MG63 (cell line): ENCODE data around the gene PRR33. TPM values are rescaled to one million over a fixed set of nuclear protein-coding genes. Genes with fewer than 3 reads are reported as not detected.
"Not testable (repeated sequence)": the region's sequence is repeated elsewhere in the genome, so short reads cannot be mapped to it uniquely, and the experiment has no call there.

Source experiments
- DNase-seq: peaks from one replicate; pipeline ENCODE4 v3.0.0-alpha.2; 2020
- H3K27me3 ChIP-seq: fragments of 250-450 bp; sonication (Bioruptor Pico); 2 replicates; pipeline ENCODE4 v1.5.1; 2020; ENCODE audit warnings: mild to moderate bottlenecking, moderate library complexity
- H3K36me3 ChIP-seq: fragments of 250-450 bp; sonication (Bioruptor Pico); 2 replicates; pipeline ENCODE4 v1.5.1; 2020; ENCODE audit warnings: mild to moderate bottlenecking, moderate library complexity
- H3K4me3 ChIP-seq: fragments of 250-450 bp; sonication (Bioruptor Pico); 2 replicates; pipeline ENCODE4 v1.5.1; 2020; ENCODE audit warnings: mild to moderate bottlenecking, moderate library complexity
- H3K9me3 ChIP-seq: fragments of 250-450 bp; sonication (Bioruptor Pico); 2 replicates; pipeline ENCODE4 v1.5.1; 2020; ENCODE audit warnings: mild to moderate bottlenecking, moderate library complexity
- total RNA-seq: library from RNA; depleted of rRNA; stranded (reverse); fragments of >200 nt; shearing (Covaris generic); gene quantifications from 2 replicates; pipeline ENCODE4 v1.2.3, GENCODE V29; 2014; ENCODE audit warnings: low replicate concordance; rRNA removed

Gene PRR33
- not detected in 2 replicates for total RNA-seq

- DNase-seq: no peak
- H3K27me3 ChIP-seq: peaks cover 4% of the 10 kb centered on the region
- H3K4me3 ChIP-seq: no peak within 1 kb of the TSS
- H3K9me3 ChIP-seq: no peaks in the 10 kb centered on the region
- peaks cover 16% of the 10 kb centered on the region for H3K36me3 ChIP-seq
Measured at GRCh38 chr11:1891831-1892115, at the start of gene PRR33. Gene PRR33, minus strand, starts transcription at chr11:1891895. Its CDS starts 1,311 bp downstream, at chr11:1890584.

GRCh38 chr11:1939788-1940187 is 48.1 kb upstream of the PRR33 start:
- H3K36me3 ChIP-seq, DNase-seq, H3K27me3 ChIP-seq, H3K4me3 ChIP-seq, H3K9me3 ChIP-seq: not testable (repeated sequence)

- no peak overlapping the region for H3K4me3 ChIP-seq
- H3K27me3 ChIP-seq: no peaks in the 10 kb centered on the region
- H3K9me3 ChIP-seq: no peaks in the 10 kb centered on the region
- H3K36me3 ChIP-seq: no peaks in the 10 kb centered on the region
- DNase-seq: peak; percentile 22
Measured at GRCh38 chr11:1939006-1939625, 47.4 kb upstream of the PRR33 start.

- H3K27me3 ChIP-seq: no peaks in the 10 kb centered on the region
- no peaks in the 10 kb centered on the region for H3K9me3 ChIP-seq
- DNase-seq: no peak
- no peak overlapping the region for H3K4me3 ChIP-seq
- no peaks in the 10 kb centered on the region for H3K36me3 ChIP-seq
Measured at GRCh38 chr11:1938343-1939005, 46.8 kb upstream of the PRR33 start.

GRCh38 chr11:1937616-1938342 is 46.1 kb upstream of the PRR33 start:
- Histone ChIP-seq H3K36me3 (no peaks in the 10 kb centered on the region), H3K27me3 (no peaks in the 10 kb centered on the region), H3K4me3 (no peak overlapping the region), H3K9me3 (no peaks in the 10 kb centered on the region)
- no peak for DNase-seq

- no peak for DNase-seq
- Histone ChIP-seq H3K4me3 (no peak overlapping the region), H3K9me3 (no peaks in the 10 kb centered on the region), H3K36me3 (no peaks in the 10 kb centered on the region), H3K27me3 (no peaks in the 10 kb centered on the region)
Measured at GRCh38 chr11:1936781-1937615, 45.3 kb upstream of the PRR33 start.

- no peak overlapping the region for H3K4me3 ChIP-seq
- H3K9me3 ChIP-seq: no peaks in the 10 kb centered on the region
- no peak for DNase-seq
- no peaks in the 10 kb centered on the region for H3K27me3 ChIP-seq
- H3K36me3 ChIP-seq: no peaks in the 10 kb centered on the region
Measured at GRCh38 chr11:1936072-1936780, 44.5 kb upstream of the PRR33 start.

GRCh38 chr11:1935156-1936071 is 43.7 kb upstream of the PRR33 start:
- Histone ChIP-seq H3K36me3 (no peaks in the 10 kb centered on the region), H3K27me3 (no peaks in the 10 kb centered on the region), H3K9me3 (no peaks in the 10 kb centered on the region), H3K4me3 (no peak overlapping the region)
- no peak for DNase-seq

- Histone ChIP-seq H3K36me3 (no peaks in the 10 kb centered on the region), H3K4me3 (no peak overlapping the region), H3K9me3 (no peaks in the 10 kb centered on the region), H3K27me3 (no peaks in the 10 kb centered on the region)
- DNase-seq: no peak
Measured at GRCh38 chr11:1934335-1935155, 42.9 kb upstream of the PRR33 start.

GRCh38 chr11:1933416-1934334 is 42.0 kb upstream of the PRR33 start:
- H3K27me3 ChIP-seq: no peaks in the 10 kb centered on the region
- H3K4me3 ChIP-seq: no peak overlapping the region
- no peaks in the 10 kb centered on the region for H3K36me3 ChIP-seq
- H3K9me3 ChIP-seq: no peaks in the 10 kb centered on the region
- no peak for DNase-seq

- H3K9me3 ChIP-seq: no peaks in the 10 kb centered on the region
- H3K4me3 ChIP-seq: no peak overlapping the region
- no peak for DNase-seq
- no peaks in the 10 kb centered on the region for H3K27me3 ChIP-seq
- H3K36me3 ChIP-seq: no peaks in the 10 kb centered on the region
Measured at GRCh38 chr11:1932681-1933080, 41.0 kb upstream of the PRR33 start.

GRCh38 chr11:1932105-1932480 is 40.4 kb upstream of the PRR33 start:
- Histone ChIP-seq H3K9me3 (no peaks in the 10 kb centered on the region), H3K27me3 (no peaks in the 10 kb centered on the region), H3K4me3 (no peak overlapping the region), H3K36me3 (no peaks in the 10 kb centered on the region)
- no peak for DNase-seq

- H3K9me3 ChIP-seq: no peaks in the 10 kb centered on the region
- H3K36me3 ChIP-seq: no peaks in the 10 kb centered on the region
- no peaks in the 10 kb centered on the region for H3K27me3 ChIP-seq
- no peak overlapping the region for H3K4me3 ChIP-seq
- no peak for DNase-seq
Measured at GRCh38 chr11:1931341-1932104, 39.8 kb upstream of the PRR33 start.
